GM13976 (cell line): ENCODE measurements around the gene SFSWAP.

ENCODE experiments used
- DNase-seq: peaks from one replicate; pipeline ENCODE4 v3.0.0; 2012; ENCODE audit warnings: low spot score
- CTCF ChIP-seq: IDR thresholded peaks from 2 replicates; pipeline ENCODE4 v1.5.1; 2012; ENCODE audit warnings: borderline replicate concordance, mild to moderate bottlenecking; ENCODE audit not compliant: insufficient read depth; ENCODE audit errors: extremely low read depth, missing control alignments, control extremely low read depth
- in situ Hi-C: fragments of 300-500 bp; cut with MboI; formaldehyde crosslinking; loops from one replicate; pipeline ENCODE4 v1.12.0; 2022; ENCODE audit warnings: low sequenced_read_pairs, mixed read lengths, inconsistent platforms; ENCODE audit not compliant: unreplicated experiment

The SFSWAP gene

GRCh38 chr12:131795690-131796410, 85.0 kb downstream of the SFSWAP start:
- DNase-seq, result no peak
- no peak for TF ChIP-seq CTCF
- in situ Hi-C loops, result no loop called here

- TF ChIP-seq CTCF, result no peak
- in situ Hi-C loops, result no loop called here
- no peak for DNase-seq
These were observed 85.5 kb downstream of the SFSWAP start for GRCh38 chr12:131796411-131796736.

- no peak for DNase-seq
- in situ Hi-C loops, result no loop called here
These were observed 86.1 kb downstream of the SFSWAP start for GRCh38 chr12:131796754-131797587.

GRCh38 chr12:131797588-131797934, 86.7 kb downstream of the SFSWAP start:
- no peak for TF ChIP-seq CTCF
- in situ Hi-C loops, result no loop called here
- no peak for DNase-seq

More at GRCh38 chr12:131796754-131797587, 86.1 kb downstream of the SFSWAP start:
- TF ChIP-seq CTCF, result no peak

GRCh38 chr12:131799195-131799594, 88.3 kb downstream of the SFSWAP start:
- DNase-seq, result no peak
- TF ChIP-seq CTCF, result no peak
- in situ Hi-C loops, result no loop called here

GRCh38 chr12:131799828-131800593, 89.1 kb downstream of the SFSWAP start:
- DNase-seq, result no peak
- no peak for TF ChIP-seq CTCF
- in situ Hi-C loops, result no loop called here
